SU-DHL-6 (cell line): ENCODE data around the gene CNTFR.

Source experiments
- H2AFZ ChIP-seq: fragments of 200-600 bp; sonication (generic); 2 replicates; pipeline ENCODE4 v1.6.1; 2014; ENCODE audit warnings: low read depth, mild to moderate bottlenecking, moderate library complexity, mixed read lengths, antibody characterized with exemption, low read length; ENCODE audit not compliant: severe bottlenecking
- H3F3A ChIP-seq: fragments of 200-600 bp; shearing (Covaris generic); 2 replicates; pipeline ENCODE4 v1.6.0; 2016; ENCODE audit warnings: antibody characterized with exemption, mild to moderate bottlenecking; ENCODE audit not compliant: insufficient read depth
- H3K27ac ChIP-seq: fragments of 200-600 bp; sonication (generic); 2 replicates; pipeline ENCODE4 v1.5.1; 2016; ENCODE audit warnings: low read depth, mild to moderate bottlenecking, low read length, moderate library complexity, mixed read lengths
- H3K27me3 ChIP-seq: fragments of 200-600 bp; sonication (generic), shearing (Covaris generic); 2 replicates; pipeline ENCODE4 v1.6.0; 2014; ENCODE audit warnings: mild to moderate bottlenecking, low read length
- H3K36me3 ChIP-seq: fragments of 200-600 bp; sonication (generic); 2 replicates; pipeline ENCODE4 v1.6.1; 2014; ENCODE audit warnings: mild to moderate bottlenecking, low read length, mixed read lengths
- H3K4me2 ChIP-seq: fragments of 300-600, 200-600 bp; shearing (Covaris generic), sonication (generic); 2 replicates; pipeline ENCODE4 v1.6.0; 2014; ENCODE audit warnings: low read length, low read depth, mild to moderate bottlenecking; ENCODE audit not compliant: poor library complexity, severe bottlenecking
- H3K4me3 ChIP-seq: fragments of 200-600 bp; sonication (generic); 2 replicates; pipeline ENCODE4 v1.5.1; 2014; ENCODE audit warnings: antibody characterized with exemption, low read length, mild to moderate bottlenecking, mixed read lengths; ENCODE audit not compliant: insufficient read depth, poor library complexity, severe bottlenecking
- H3K79me2 ChIP-seq: fragments of 200-600 bp; sonication (generic); 2 replicates; pipeline ENCODE4 v1.6.1; 2014; ENCODE audit warnings: mild to moderate bottlenecking, low read length, moderate library complexity; ENCODE audit not compliant: insufficient read depth
- H3K9ac ChIP-seq: fragments of 200-600 bp; sonication (generic); 2 replicates; pipeline ENCODE4 v1.7.0; 2014; ENCODE audit warnings: mild to moderate bottlenecking, low read length
- H3K9me2 ChIP-seq: fragments of 200-600 bp; sonication (generic); replicated peaks from 2 replicates; pipeline ENCODE4 v1.6.1; 2014; ENCODE audit warnings: low read length; ENCODE audit not compliant: insufficient read depth
- H3K9me3 ChIP-seq: fragments of 200-600 bp; sonication (generic); 2 replicates; pipeline ENCODE4 v1.6.1; 2014; ENCODE audit warnings: low read length, mixed read lengths; ENCODE audit not compliant: insufficient read depth
- H4K20me1 ChIP-seq: fragments of 200-600 bp; sonication (generic); 2 replicates; pipeline ENCODE4 v1.6.1; 2014; ENCODE audit warnings: low read depth, mild to moderate bottlenecking, antibody characterized with exemption, low read length, moderate library complexity, mixed read lengths
- CTCF ChIP-seq: fragments of 200-600 bp; sonication (generic); IDR thresholded peaks from one replicate; pipeline ENCODE4 v1.5.1; 2017; ENCODE audit warnings: antibody characterized with exemption, mild to moderate bottlenecking, low read length, moderate library complexity; ENCODE audit not compliant: insufficient read depth, poor library complexity, severe bottlenecking
- EZH2phosphoT487 ChIP-seq: fragments of 200-600 bp; sonication (generic), shearing (Covaris generic); conservative IDR thresholded peaks from 2 replicates; pipeline ENCODE4 v1.6.1; 2018; ENCODE audit warnings: mild to moderate bottlenecking, antibody characterized with exemption, low read length, moderate library complexity, mixed read lengths

The CNTFR gene

GRCh38 chr9:34606190-34606589 lies 16.7 kb upstream of the CNTFR start:
- Histone ChIP-seq H3K79me2 (no peaks in the 10 kb centered on the region), H3K9me2 (no peaks in the 10 kb centered on the region), H3K4me2 (no peak overlapping the region), H3K4me3 (no peak overlapping the region), H3K9me3 (no peaks in the 10 kb centered on the region), H3K36me3 (no peaks in the 10 kb centered on the region), H2AFZ (no peak overlapping the region), H3K9ac (no peak overlapping the region), H3K27me3 (no peaks in the 10 kb centered on the region), H4K20me1 (no peaks in the 10 kb centered on the region), H3F3A (no peaks in the 10 kb centered on the region), H3K27ac (no peak overlapping the region)
- TF ChIP-seq CTCF, result no peak
- no peak for TF ChIP-seq EZH2phosphoT487

- TF ChIP-seq CTCF, result peak; percentile 97
- no peak for TF ChIP-seq EZH2phosphoT487
- Histone ChIP-seq H3K4me2 (no peak overlapping the region), H3K36me3 (no peaks in the 10 kb centered on the region), H3K9me2 (no peaks in the 10 kb centered on the region), H3K27me3 (no peaks in the 10 kb centered on the region), H3K4me3 (no peak overlapping the region), H3K27ac (no peak overlapping the region), H3F3A (no peaks in the 10 kb centered on the region), H3K79me2 (no peaks in the 10 kb centered on the region), H3K9ac (no peak overlapping the region), H2AFZ (no peak overlapping the region), H4K20me1 (no peaks in the 10 kb centered on the region), H3K9me3 (no peaks in the 10 kb centered on the region)
Measured at GRCh38 chr9:34603610-34604231, 14.2 kb upstream of the CNTFR start.

- Histone ChIP-seq H3K79me2 (no peaks in the 10 kb centered on the region), H3K9me3 (no peaks in the 10 kb centered on the region), H3K4me2 (no peak overlapping the region), H3K27me3 (no peaks in the 10 kb centered on the region), H3F3A (no peaks in the 10 kb centered on the region), H3K4me3 (no peak overlapping the region), H3K9me2 (no peaks in the 10 kb centered on the region), H3K27ac (no peak overlapping the region), H3K9ac (no peak overlapping the region), H3K36me3 (no peaks in the 10 kb centered on the region), H4K20me1 (no peaks in the 10 kb centered on the region), H2AFZ (no peak overlapping the region)
- TF ChIP-seq CTCF (no peak), EZH2phosphoT487 (no peak)
Measured at GRCh38 chr9:34601937-34602573, 12.5 kb upstream of the CNTFR start.
